IgD-negative memory B cell (primary cell): ENCODE results near the gene OR8B12. TPM values are rescaled to one million over a fixed set of nuclear protein-coding genes. Genes with fewer than 3 reads are reported as not detected.

ENCODE experiments used
- H3K27ac Mint-ChIP-seq, 3 donors: one replicate each; pipeline ENCODE4 v1.8.0; 2020 to 2022; ENCODE audit warnings: mild to moderate bottlenecking in 3 of 3, mixed read lengths in 3 of 3, moderate library complexity in 1 of 3
- H3K27me3 Mint-ChIP-seq: one replicate; pipeline ENCODE4 v1.8.0; 2021; ENCODE audit warnings: mixed read lengths
- H3K36me3 Mint-ChIP-seq: one replicate; pipeline ENCODE4 v1.8.0; 2020; ENCODE audit warnings: mild to moderate bottlenecking, mixed read lengths
- H3K4me1 Mint-ChIP-seq, 3 donors: one replicate each; pipeline ENCODE4 v1.8.0; 2020 to 2022; ENCODE audit warnings: mixed read lengths in 3 of 3, mild to moderate bottlenecking in 1 of 3
- H3K4me3 Mint-ChIP-seq, 4 donors: one replicate each; pipeline ENCODE4 v1.8.0; 2020 to 2022; ENCODE audit warnings: mild to moderate bottlenecking in 4 of 4, mixed read lengths in 4 of 4, moderate library complexity in 3 of 4
- H3K9me3 Mint-ChIP-seq, 3 donors: one replicate each; pipeline ENCODE4 v1.8.0; 2020 to 2021; ENCODE audit warnings: mixed read lengths in 3 of 3, mild to moderate bottlenecking in 1 of 3
- polyA plus RNA-seq: library from polyadenylated mRNA; unstranded; fragments of 300-500 nt; fragmentation: Illumina TruSeq; gene quantifications from one replicate; pipeline ENCODE4 v1.2.3, GENCODE V29; 2021

The OR8B12 gene
- polyA plus RNA-seq, 1 donor from 2014 or later, result not detected

GRCh38 chr11:124493016-124493655 lies 50.3 kb downstream of the OR8B12 start:
- Mint-ChIP-seq H3K9me3 (peaks cover 0 to 5% (median 0%) of the 10 kb centered on the region in 3 donors), H3K4me3 (no peak overlapping the region), H3K27me3 (peaks cover 2% of the 10 kb centered on the region), H3K36me3 (no peaks in the 10 kb centered on the region), H3K4me1 (no peaks in the 10 kb centered on the region), H3K27ac (no peak overlapping the region)

Other genes with a start within 250 kb of the OR8B12 start
- gene OR8D1, start 229.7 kb downstream of the OR8B12 start, polyA plus RNA-seq, result not detected
- not detected for gene OR8D2, start 223.5 kb downstream of the OR8B12 start, polyA plus RNA-seq
- gene OR8B2, start 159.2 kb downstream of the OR8B12 start, polyA plus RNA-seq, result not detected
- not detected for gene OR8B3, start 144.6 kb downstream of the OR8B12 start, polyA plus RNA-seq
- gene OR8B4, start 118.8 kb downstream of the OR8B12 start, polyA plus RNA-seq, result not detected
- gene OR8B8, start 98.0 kb downstream of the OR8B12 start, polyA plus RNA-seq, result not detected
- not detected for gene OR8A1, start 26.3 kb upstream of the OR8B12 start, polyA plus RNA-seq
- not detected for gene PANX3, start 67.8 kb upstream of the OR8B12 start, polyA plus RNA-seq
- 35.9 TPM for gene TBRG1, start 79.2 kb upstream of the OR8B12 start, polyA plus RNA-seq
- gene SIAE, start 130.1 kb upstream of the OR8B12 start, polyA plus RNA-seq, result 1.4 TPM
- 1.0 TPM for gene SPA17, start 130.2 kb upstream of the OR8B12 start, polyA plus RNA-seq
- gene NRGN, start 196.3 kb upstream of the OR8B12 start, polyA plus RNA-seq, result 4.6 TPM
- gene VSIG2, start 208.6 kb upstream of the OR8B12 start, polyA plus RNA-seq, result not detected
- 2.5 TPM for gene ESAM, start 218.6 kb upstream of the OR8B12 start, polyA plus RNA-seq